GM18861 (cell line): ENCODE measurements around the gene MESP2.

Source experiments
- ATAC-seq: cut with Tn5 transposase; IDR thresholded peaks from one replicate; pipeline ENCODE4 v1.9.1; 2021; ENCODE audit not compliant: unreplicated experiment

The MESP2 gene

GRCh38 chr15:89801471-89802195 lies 25.5 kb downstream of the MESP2 start:
- no peak for ATAC-seq

GRCh38 chr15:89802231-89802928 lies 26.2 kb downstream of the MESP2 start:
- no peak for ATAC-seq

GRCh38 chr15:89802986-89803824 lies 27.1 kb downstream of the MESP2 start:
- no peak for ATAC-seq

- ATAC-seq = no peak
Observed at GRCh38 chr15:89803941-89804800, 28.0 kb downstream of the MESP2 start.

- ATAC-seq = no peak
Observed at GRCh38 chr15:89805241-89806209, 29.4 kb downstream of the MESP2 start.

- no peak for ATAC-seq
Observed at GRCh38 chr15:89806210-89806558, 30.1 kb downstream of the MESP2 start.

- ATAC-seq = no peak
Observed at GRCh38 chr15:89806559-89807550, 30.7 kb downstream of the MESP2 start.

GRCh38 chr15:89807689-89808088 lies 31.6 kb downstream of the MESP2 start:
- ATAC-seq = no peak

- ATAC-seq = no peak
Observed at GRCh38 chr15:89808160-89808870, 32.2 kb downstream of the MESP2 start.

GRCh38 chr15:89809093-89809786 lies 33.1 kb downstream of the MESP2 start:
- ATAC-seq = no peak

GRCh38 chr15:89809787-89810148 lies 33.6 kb downstream of the MESP2 start:
- ATAC-seq = no peak

- no peak for ATAC-seq
Observed at GRCh38 chr15:89810837-89811236, 34.7 kb downstream of the MESP2 start.

- no peak for ATAC-seq
Observed at GRCh38 chr15:89812011-89812846, 36.1 kb downstream of the MESP2 start.

GRCh38 chr15:89812847-89813320 lies 36.8 kb downstream of the MESP2 start:
- no peak for ATAC-seq

- ATAC-seq = no peak
Observed at GRCh38 chr15:89813381-89814111, 37.4 kb downstream of the MESP2 start.
